Iris pigment epithelial cell (primary cell): ENCODE measurements around the gene NCOA6.

Experiments used
- DNase-seq: peaks from one replicate; pipeline ENCODE4 v3.0.0-alpha.2; 2011; ENCODE audit warnings: low read depth

NCOA6 gene

GRCh38 chr20:34825530-34826362 is at the start of gene NCOA6:
Gene NCOA6, minus strand, starts transcription at chr20:34825651. Its CDS starts 43,296 bp downstream, at chr20:34782355.
- peak; percentile 80 for DNase-seq

- DNase-seq = peak; percentile 86
These were observed 48.7 kb upstream of the NCOA6 start for GRCh38 chr20:34874094-34874654.

GRCh38 chr20:34873583-34874093 is 48.2 kb upstream of the NCOA6 start:
- DNase-seq = no peak

GRCh38 chr20:34872622-34873224 is 47.3 kb upstream of the NCOA6 start, which contains the start of gene GGT7:
Gene GGT7, minus strand, starts transcription at chr20:34872856. Its CDS starts 41 bp downstream, at chr20:34872815.
- DNase-seq = peak; percentile 65

GRCh38 chr20:34871966-34872621 is 46.6 kb upstream of the NCOA6 start:
- DNase-seq = no peak

GRCh38 chr20:34871320-34871926 is 46.0 kb upstream of the NCOA6 start:
- DNase-seq = no peak

- no peak for DNase-seq
These were observed 38.8 kb upstream of the NCOA6 start for GRCh38 chr20:34864216-34864615.

GRCh38 chr20:34863421-34863965 is 38.0 kb upstream of the NCOA6 start:
- DNase-seq = no peak

- DNase-seq = no peak
These were observed 37.3 kb upstream of the NCOA6 start for GRCh38 chr20:34862724-34863123.

- no peak for DNase-seq
These were observed 36.1 kb upstream of the NCOA6 start for GRCh38 chr20:34861386-34862084.

GRCh38 chr20:34859826-34860545 is 34.5 kb upstream of the NCOA6 start:
- DNase-seq = no peak

- DNase-seq = no peak
These were observed 33.9 kb upstream of the NCOA6 start for GRCh38 chr20:34859367-34859766.

GRCh38 chr20:34852298-34852697 is 26.8 kb upstream of the NCOA6 start:
- no peak for DNase-seq

- no peak for DNase-seq
These were observed 25.5 kb upstream of the NCOA6 start for GRCh38 chr20:34850969-34851368.

GRCh38 chr20:34849778-34850177 is 24.3 kb upstream of the NCOA6 start:
- no peak for DNase-seq

- DNase-seq = no peak
These were observed 23.1 kb upstream of the NCOA6 start for GRCh38 chr20:34848597-34848996.

- DNase-seq = no peak
These were observed 18.0 kb upstream of the NCOA6 start for GRCh38 chr20:34843421-34843820.

- no peak for DNase-seq
These were observed 16.7 kb upstream of the NCOA6 start for GRCh38 chr20:34842143-34842542.

- peak; percentile 39 for DNase-seq
These were observed 9.0 kb upstream of the NCOA6 start for GRCh38 chr20:34834459-34834893.

- no peak for DNase-seq
These were observed 6.5 kb upstream of the NCOA6 start for GRCh38 chr20:34831936-34832335.
